Esophagus muscularis mucosa (tissue), 4 donors: Measurements from ENCODE around the gene CEACAM1.

Source experiments
- EP300 ChIP-seq: sonication (generic); formaldehyde crosslinking; IDR thresholded peaks from one replicate; pipeline ENCODE4 v1.6.1; 2017; ENCODE audit warnings: antibody characterized with exemption
- POLR2A ChIP-seq: fragments of 450-650 bp; IDR thresholded peaks from one replicate; pipeline ENCODE4 v1.6.1; 2017; ENCODE audit warnings: antibody characterized with exemption, moderate library complexity, mild to moderate bottlenecking, low read depth
- POLR2AphosphoS5 ChIP-seq, 2 donors: sonication (generic); formaldehyde crosslinking; IDR thresholded peaks; one replicate each; pipeline ENCODE4 v1.6.1; 2017; ENCODE audit warnings: antibody characterized with exemption in 2 of 2
- TF ChIP-seq, protein P1 (sequence below), 3 experiments: fragments of 200-600 bp in 2 of 3; fragments of 450-650 bp in 1 of 3; sonication (generic) in 2 of 3; IDR thresholded peaks; one replicate each; pipeline ENCODE4 v1.5.1; 2017 to 2019; ENCODE audit warnings: antibody characterized with exemption in 3 of 3, mild to moderate bottlenecking in 2 of 3, moderate library complexity in 1 of 3

GRCh38 chr19:42568006-42568405, 39.7 kb upstream of the CEACAM1 start:
- TF ChIP-seq POLR2A (no peak), POLR2AphosphoS5 (IDR thresholded peaks at IDR 0.05) (no peak), EP300 (no peak)
- TF ChIP-seq, protein P1, sequence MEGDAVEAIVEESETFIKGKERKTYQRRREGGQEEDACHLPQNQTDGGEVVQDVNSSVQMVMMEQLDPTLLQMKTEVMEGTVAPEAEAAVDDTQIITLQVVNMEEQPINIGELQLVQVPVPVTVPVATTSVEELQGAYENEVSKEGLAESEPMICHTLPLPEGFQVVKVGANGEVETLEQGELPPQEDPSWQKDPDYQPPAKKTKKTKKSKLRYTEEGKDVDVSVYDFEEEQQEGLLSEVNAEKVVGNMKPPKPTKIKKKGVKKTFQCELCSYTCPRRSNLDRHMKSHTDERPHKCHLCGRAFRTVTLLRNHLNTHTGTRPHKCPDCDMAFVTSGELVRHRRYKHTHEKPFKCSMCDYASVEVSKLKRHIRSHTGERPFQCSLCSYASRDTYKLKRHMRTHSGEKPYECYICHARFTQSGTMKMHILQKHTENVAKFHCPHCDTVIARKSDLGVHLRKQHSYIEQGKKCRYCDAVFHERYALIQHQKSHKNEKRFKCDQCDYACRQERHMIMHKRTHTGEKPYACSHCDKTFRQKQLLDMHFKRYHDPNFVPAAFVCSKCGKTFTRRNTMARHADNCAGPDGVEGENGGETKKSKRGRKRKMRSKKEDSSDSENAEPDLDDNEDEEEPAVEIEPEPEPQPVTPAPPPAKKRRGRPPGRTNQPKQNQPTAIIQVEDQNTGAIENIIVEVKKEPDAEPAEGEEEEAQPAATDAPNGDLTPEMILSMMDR (IDR thresholded peaks at IDR 0.05), result no peak
